ENCODE data around the gene BNIP3. TPM values are rescaled to one million over a fixed set of nuclear protein-coding genes. Genes with fewer than 3 reads are reported as not detected.

Gene BNIP3
- total RNA-seq, 1 experiment from 2014 or later: 37.5 TPM

GRCh38 chr10:131971591-131971990, 10.1 kb downstream of the BNIP3 start:
- H3K9me3 ChIP-seq (ENCODE audit: control insufficient read depth in 1 of 2, insufficient read depth in 1 of 2, low read depth in 1 of 2, low read length in 2 of 2): no peaks in the 10 kb centered on the region
- intact Hi-C loops (cut with micrococcal nuclease): no loop called here
- H3K36me3 ChIP-seq (ENCODE audit: control insufficient read depth in 1 of 2, insufficient read depth in 2 of 2, low read length in 2 of 2): peaks cover 0 to 2% of the 10 kb centered on the region in 2 experiments; a peak in 1 of 4 replicates
- no peak overlapping the region for H3K27ac ChIP-seq (ENCODE audit: low read depth, low read length)
- TF ChIP-seq ZFX (IDR thresholded peaks at IDR 0.05): no peak
- TF ChIP-seq POLR2A (IDR thresholded peaks at IDR 0.05; ENCODE audit: borderline replicate concordance, extremely low read depth, insufficient read depth, insufficient read length): no peak
- no peak for TF ChIP-seq ZBTB33 (IDR thresholded peaks at IDR 0.05; ENCODE audit: extremely low read depth, insufficient replicate concordance, low read length)
- TF ChIP-seq SIN3A (IDR thresholded peaks at IDR 0.05; ENCODE audit: low read depth): no peak
- no peak for TF ChIP-seq POLR2AphosphoS5 (IDR thresholded peaks at IDR 0.05; ENCODE audit: low read depth, low read length)
- no peak for TF ChIP-seq SRF (IDR thresholded peaks at IDR 0.05; ENCODE audit: low read depth)
- TF ChIP-seq JUND (IDR thresholded peaks at IDR 0.05): no peak
- TF ChIP-seq CTCF (IDR thresholded peaks at IDR 0.05 in 2 of 3, conservative IDR thresholded peaks at IDR 0.05 in 1 of 3; ENCODE audit: borderline replicate concordance in 1 of 3, insufficient read depth in 1 of 3, low read depth in 2 of 3, low read length in 2 of 3): no peak
- H4K20me1 ChIP-seq (ENCODE audit: insufficient read depth): no peaks in the 10 kb centered on the region; the same call in 1 of the 2 replicates
- H3K4me3 ChIP-seq (replicated peaks in 1 of 2; ENCODE audit: low read depth in 1 of 2, low read length in 2 of 2): no peak overlapping the region
- no peaks in the 10 kb centered on the region for H3K27me3 ChIP-seq (ENCODE audit: insufficient read depth, low read length)
- no peaks in the 10 kb centered on the region for H3K4me1 ChIP-seq (ENCODE audit: control insufficient read depth in 1 of 2, insufficient read depth in 2 of 2, low read length in 2 of 2)
- DNase-seq (ENCODE audit: low read depth, low spot score) (no peak), ATAC-seq (no peak)
- CTCF ChIA-PET: no interaction called here
- no peak overlapping the region for H3K4me2 ChIP-seq (ENCODE audit: low read length)
- peaks cover 24% of the 10 kb centered on the region; the same call in 1 of the 2 replicates for H3K79me2 ChIP-seq (ENCODE audit: insufficient read depth, low read length)
- no TSS peak for BruUV-seq (replicated peaks)
- H2AFZ ChIP-seq (ENCODE audit: low read depth, low read length, poor library complexity, severe bottlenecking): no peak overlapping the region
- no peak overlapping the region for H3K9ac ChIP-seq (ENCODE audit: low read length)
- RAD21 ChIA-PET (ENCODE audit: low non-redundant PET in 1 of 2, low total read pairs in 2 of 2, uncharacterized antibody in 2 of 2, unreplicated experiment in 2 of 2): no interaction called here
- no peaks in the 10 kb centered on the region for H3K9me2 ChIP-seq (ENCODE audit: insufficient read depth)
- POLR2A ChIA-PET: no interaction called here

Data from HCT116 (cell line).